Astrocyte (in vitro differentiated cells and primary cell): ENCODE data around the gene CSNK1G2.

Source experiments
- CTCF ChIP-seq: IDR thresholded peaks from 2 replicates; pipeline ENCODE4 v1.5.1; 2011; ENCODE audit warnings: low read depth, mild to moderate bottlenecking, inconsistent platforms, low read length, moderate library complexity; ENCODE audit not compliant: insufficient read depth
- EZH2 ChIP-seq: IDR thresholded peaks from 2 replicates; pipeline ENCODE4 v1.6.1; 2012; ENCODE audit warnings: mild to moderate bottlenecking, low read length, inconsistent platforms; ENCODE audit not compliant: insufficient read depth

- TF ChIP-seq CTCF: no peak
- TF ChIP-seq EZH2: no peak
These were observed 70.2 kb downstream of the CSNK1G2 start for GRCh38 chr19:2011169-2011568.
